ENCODE results near the gene FIG4.

- TF ChIP-seq, protein P1, sequence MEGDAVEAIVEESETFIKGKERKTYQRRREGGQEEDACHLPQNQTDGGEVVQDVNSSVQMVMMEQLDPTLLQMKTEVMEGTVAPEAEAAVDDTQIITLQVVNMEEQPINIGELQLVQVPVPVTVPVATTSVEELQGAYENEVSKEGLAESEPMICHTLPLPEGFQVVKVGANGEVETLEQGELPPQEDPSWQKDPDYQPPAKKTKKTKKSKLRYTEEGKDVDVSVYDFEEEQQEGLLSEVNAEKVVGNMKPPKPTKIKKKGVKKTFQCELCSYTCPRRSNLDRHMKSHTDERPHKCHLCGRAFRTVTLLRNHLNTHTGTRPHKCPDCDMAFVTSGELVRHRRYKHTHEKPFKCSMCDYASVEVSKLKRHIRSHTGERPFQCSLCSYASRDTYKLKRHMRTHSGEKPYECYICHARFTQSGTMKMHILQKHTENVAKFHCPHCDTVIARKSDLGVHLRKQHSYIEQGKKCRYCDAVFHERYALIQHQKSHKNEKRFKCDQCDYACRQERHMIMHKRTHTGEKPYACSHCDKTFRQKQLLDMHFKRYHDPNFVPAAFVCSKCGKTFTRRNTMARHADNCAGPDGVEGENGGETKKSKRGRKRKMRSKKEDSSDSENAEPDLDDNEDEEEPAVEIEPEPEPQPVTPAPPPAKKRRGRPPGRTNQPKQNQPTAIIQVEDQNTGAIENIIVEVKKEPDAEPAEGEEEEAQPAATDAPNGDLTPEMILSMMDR (conservative IDR thresholded peaks at IDR 0.05; ENCODE audit: low read length), result no peak
- TF ChIP-seq EZH2phosphoT487 (IDR thresholded peaks at IDR 0.05; ENCODE audit: borderline replicate concordance), result no peak
Observed at GRCh38 chr6:109834595-109835437, 143.7 kb downstream of the FIG4 start.
